Colonic mucosa (tissue), 4 donors: ENCODE measurements around the gene NTHL1. TPM values are rescaled to one million over a fixed set of nuclear protein-coding genes. Genes with fewer than 3 reads are reported as not detected.

Experiments
- DNase-seq: peaks from one replicate; pipeline ENCODE4 v3.0.0-alpha.2; 2020
- H3K27ac ChIP-seq: fragments of 200-600 bp; one replicate; pipeline ENCODE4 v1.8.0; 2021
- H3K27me3 ChIP-seq: fragments of 200-600 bp; one replicate; pipeline ENCODE4 v1.8.0; 2021
- H3K36me3 ChIP-seq: fragments of 200-600 bp; one replicate; pipeline ENCODE4 v1.8.0; 2021
- H3K4me1 ChIP-seq: fragments of 200-600 bp; one replicate; pipeline ENCODE4 v1.8.0; 2021; ENCODE audit warnings: mild to moderate bottlenecking
- H3K4me3 ChIP-seq: fragments of 200-600 bp; one replicate; pipeline ENCODE4 v1.8.0; 2021
- H3K9ac ChIP-seq, 2 donors: one replicate each; pipeline ENCODE4 v1.7.0; 2013; ENCODE audit warnings: control low read depth in 2 of 2, low read depth in 2 of 2, low read length in 2 of 2
- H3K9me3 ChIP-seq: fragments of 200-600 bp; one replicate; pipeline ENCODE4 v1.8.0; 2021
- intact Hi-C: fragments of 100-400 bp; cut with DNase I; formaldehyde crosslinking; loops from one replicate; pipeline ENCODE4 v1.14.1; 2022
- total RNA-seq, 2 donors: library from RNA; stranded (reverse); fragmentation: NEBNext Ultra II Directional in 1 of 2; extraction: Animal tissue kit (Norgen Biotek cat#: 25700) in 1 of 2; gene quantifications; one replicate each; pipeline ENCODE4 v1.2.1, GENCODE V29; 2021
- TF ChIP-seq, protein P1 (sequence below): fragments of 200-600 bp; IDR thresholded peaks from one replicate; pipeline ENCODE4 v1.8.0; 2022; ENCODE audit warnings: antibody characterized with exemption, mild to moderate bottlenecking
- donor health status: healthy.
- donor health status: DM: no; HTN: no; CAD: no.
- donor health status: DM: no; HTN: no; CAD: no.

The NTHL1 gene
- total RNA-seq, 2 donors from 2014 or later: 30.1 to 96.8 TPM

DNA sequence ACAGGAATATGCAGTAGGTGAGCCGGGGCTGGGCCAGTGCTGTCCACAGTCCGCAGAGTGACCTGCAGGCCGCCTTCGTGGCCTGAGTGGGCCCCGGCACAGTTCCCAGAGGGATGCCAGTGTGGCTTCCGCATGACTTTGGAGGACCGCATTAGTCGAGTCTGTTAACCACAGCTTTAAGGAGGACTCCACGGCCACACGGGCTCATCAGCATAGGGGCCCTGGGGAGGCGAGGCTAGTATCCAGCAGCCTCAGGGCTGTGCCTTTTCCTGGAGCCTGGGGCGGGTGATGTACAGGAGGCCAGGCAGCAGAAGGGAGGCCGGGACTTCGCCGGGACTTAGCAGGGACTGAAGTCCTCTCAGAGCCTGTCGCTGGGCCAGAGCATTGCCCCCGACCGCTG is 13.4 kb upstream of the NTHL1 start:
- H3K4me3 ChIP-seq: no peak overlapping the region
- intact Hi-C loops: no loop called here
- no peak overlapping the region for H3K9ac ChIP-seq
- no peak overlapping the region for H3K27ac ChIP-seq
- no peak for DNase-seq
- peaks cover 10% of the 10 kb centered on the region for H3K36me3 ChIP-seq
- TF ChIP-seq, protein P1, sequence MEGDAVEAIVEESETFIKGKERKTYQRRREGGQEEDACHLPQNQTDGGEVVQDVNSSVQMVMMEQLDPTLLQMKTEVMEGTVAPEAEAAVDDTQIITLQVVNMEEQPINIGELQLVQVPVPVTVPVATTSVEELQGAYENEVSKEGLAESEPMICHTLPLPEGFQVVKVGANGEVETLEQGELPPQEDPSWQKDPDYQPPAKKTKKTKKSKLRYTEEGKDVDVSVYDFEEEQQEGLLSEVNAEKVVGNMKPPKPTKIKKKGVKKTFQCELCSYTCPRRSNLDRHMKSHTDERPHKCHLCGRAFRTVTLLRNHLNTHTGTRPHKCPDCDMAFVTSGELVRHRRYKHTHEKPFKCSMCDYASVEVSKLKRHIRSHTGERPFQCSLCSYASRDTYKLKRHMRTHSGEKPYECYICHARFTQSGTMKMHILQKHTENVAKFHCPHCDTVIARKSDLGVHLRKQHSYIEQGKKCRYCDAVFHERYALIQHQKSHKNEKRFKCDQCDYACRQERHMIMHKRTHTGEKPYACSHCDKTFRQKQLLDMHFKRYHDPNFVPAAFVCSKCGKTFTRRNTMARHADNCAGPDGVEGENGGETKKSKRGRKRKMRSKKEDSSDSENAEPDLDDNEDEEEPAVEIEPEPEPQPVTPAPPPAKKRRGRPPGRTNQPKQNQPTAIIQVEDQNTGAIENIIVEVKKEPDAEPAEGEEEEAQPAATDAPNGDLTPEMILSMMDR: no peak
- no peaks in the 10 kb centered on the region for H3K4me1 ChIP-seq
- no peaks in the 10 kb centered on the region for H3K27me3 ChIP-seq
- no peaks in the 10 kb centered on the region for H3K9me3 ChIP-seq

DNA sequence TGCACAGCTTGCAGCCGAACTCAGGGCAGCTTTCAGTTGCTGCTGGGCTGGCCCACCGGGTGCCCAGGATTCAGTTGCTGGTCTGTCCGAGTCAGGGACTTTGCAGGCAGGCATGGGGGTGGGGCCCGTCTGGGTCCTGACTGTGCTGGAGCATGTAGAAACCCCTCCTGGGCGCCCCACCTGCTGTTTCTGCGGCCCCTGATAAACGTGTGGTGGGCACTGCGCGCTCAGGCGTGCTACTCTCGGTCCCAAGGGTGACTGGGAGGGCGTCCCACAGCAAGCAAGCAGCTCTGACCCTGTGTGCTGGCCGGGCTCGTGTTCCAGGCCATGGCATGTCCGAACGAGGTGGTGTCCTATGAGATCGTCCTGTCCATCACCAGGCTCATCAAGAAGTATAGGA is 12.7 kb upstream of the NTHL1 start:
- H3K4me3 ChIP-seq: no peak overlapping the region
- H3K9me3 ChIP-seq: no peaks in the 10 kb centered on the region
- no peaks in the 10 kb centered on the region for H3K27me3 ChIP-seq
- TF ChIP-seq, protein P1: no peak
- H3K27ac ChIP-seq: no peak overlapping the region
- intact Hi-C loops: no loop called here
- no peak for DNase-seq
- H3K4me1 ChIP-seq: peaks cover under 1% of the 10 kb centered on the region
- H3K36me3 ChIP-seq: peaks cover 7% of the 10 kb centered on the region
- no peak overlapping the region for H3K9ac ChIP-seq

GRCh38 chr16:2058872-2059271 is 11.2 kb upstream of the NTHL1 start:
- H3K27me3 ChIP-seq: no peaks in the 10 kb centered on the region
- peaks cover 13% of the 10 kb centered on the region for H3K36me3 ChIP-seq
- no peak for DNase-seq
- H3K4me3 ChIP-seq: no peak overlapping the region
- H3K27ac ChIP-seq: no peak overlapping the region
- intact Hi-C loops: no loop called here
- peaks cover 9% of the 10 kb centered on the region for H3K4me1 ChIP-seq
- TF ChIP-seq, protein P1: no peak
- no peaks in the 10 kb centered on the region for H3K9me3 ChIP-seq
- no peak overlapping the region for H3K9ac ChIP-seq

- no peak for DNase-seq
- H3K9me3 ChIP-seq: no peaks in the 10 kb centered on the region
Measured at GRCh38 chr16:2058420-2058819, 10.8 kb upstream of the NTHL1 start.

GRCh38 chr16:2057438-2057837 is 9.8 kb upstream of the NTHL1 start:
- Histone ChIP-seq H3K9me3 (no peaks in the 10 kb centered on the region), H3K27ac (no peak overlapping the region), H3K9ac (no peak overlapping the region), H3K36me3 (peaks cover 6% of the 10 kb centered on the region), H3K4me3 (no peak overlapping the region), H3K27me3 (no peaks in the 10 kb centered on the region), H3K4me1 (peaks cover 9% of the 10 kb centered on the region)
- TF ChIP-seq, protein P1: no peak
- DNase-seq: no peak
- intact Hi-C loops: no loop called here

More at GRCh38 chr16:2058420-2058819, 10.8 kb upstream of the NTHL1 start:
- no peak overlapping the region for H3K27ac ChIP-seq
- peaks cover 14% of the 10 kb centered on the region for H3K36me3 ChIP-seq
- H3K4me1 ChIP-seq: peaks cover 9% of the 10 kb centered on the region
- TF ChIP-seq, protein P1: no peak
- no peak overlapping the region for H3K4me3 ChIP-seq
- H3K9ac ChIP-seq: no peak overlapping the region
- intact Hi-C loops: no loop called here
- no peaks in the 10 kb centered on the region for H3K27me3 ChIP-seq
